HG03103 (cell line): ENCODE measurements around the gene ABCG1.

Experiments used
- ATAC-seq: cut with Tn5 transposase; IDR thresholded peaks from one replicate; pipeline ENCODE4 v1.9.1; 2021; ENCODE audit warnings: low read depth; ENCODE audit not compliant: unreplicated experiment

Gene ABCG1

GRCh38 chr21:42250422-42251403 is 31.8 kb downstream of the ABCG1 start:
- ATAC-seq = no peak

- no peak for ATAC-seq
These were observed 32.8 kb downstream of the ABCG1 start for GRCh38 chr21:42251654-42252324.

- no peak for ATAC-seq
These were observed 33.4 kb downstream of the ABCG1 start for GRCh38 chr21:42252325-42252654.

GRCh38 chr21:42252778-42253340 is 33.9 kb downstream of the ABCG1 start:
- ATAC-seq = no peak

GRCh38 chr21:42253466-42253865 is 34.5 kb downstream of the ABCG1 start:
- no peak for ATAC-seq

- no peak for ATAC-seq
These were observed 35.1 kb downstream of the ABCG1 start for GRCh38 chr21:42254083-42254482.

GRCh38 chr21:42254651-42255601 is 36.0 kb downstream of the ABCG1 start:
- no peak for ATAC-seq

GRCh38 chr21:42255825-42256224 is 36.9 kb downstream of the ABCG1 start:
- no peak for ATAC-seq

- no peak for ATAC-seq
These were observed 37.4 kb downstream of the ABCG1 start for GRCh38 chr21:42256316-42256715.

- ATAC-seq = no peak
These were observed 38.3 kb downstream of the ABCG1 start for GRCh38 chr21:42257091-42257765.

- ATAC-seq = no peak
These were observed 39.4 kb downstream of the ABCG1 start for GRCh38 chr21:42258150-42258884.

- ATAC-seq = no peak
These were observed 40.0 kb downstream of the ABCG1 start for GRCh38 chr21:42258885-42259407.

GRCh38 chr21:42260121-42260520 is 41.2 kb downstream of the ABCG1 start:
- ATAC-seq = no peak

GRCh38 chr21:42261829-42262200 is 42.9 kb downstream of the ABCG1 start:
- no peak for ATAC-seq

GRCh38 chr21:42262831-42263231 is 43.9 kb downstream of the ABCG1 start:
- no peak for ATAC-seq

GRCh38 chr21:42263591-42264131 is 44.7 kb downstream of the ABCG1 start:
- ATAC-seq = no peak

GRCh38 chr21:42264245-42265195 is 45.6 kb downstream of the ABCG1 start:
- no peak for ATAC-seq
